ENCODE measurements around the gene MAGI3.

GRCh38 chr1:113455374-113455773, 65.1 kb downstream of the MAGI3 start:
- TF ChIP-seq, protein P1, sequence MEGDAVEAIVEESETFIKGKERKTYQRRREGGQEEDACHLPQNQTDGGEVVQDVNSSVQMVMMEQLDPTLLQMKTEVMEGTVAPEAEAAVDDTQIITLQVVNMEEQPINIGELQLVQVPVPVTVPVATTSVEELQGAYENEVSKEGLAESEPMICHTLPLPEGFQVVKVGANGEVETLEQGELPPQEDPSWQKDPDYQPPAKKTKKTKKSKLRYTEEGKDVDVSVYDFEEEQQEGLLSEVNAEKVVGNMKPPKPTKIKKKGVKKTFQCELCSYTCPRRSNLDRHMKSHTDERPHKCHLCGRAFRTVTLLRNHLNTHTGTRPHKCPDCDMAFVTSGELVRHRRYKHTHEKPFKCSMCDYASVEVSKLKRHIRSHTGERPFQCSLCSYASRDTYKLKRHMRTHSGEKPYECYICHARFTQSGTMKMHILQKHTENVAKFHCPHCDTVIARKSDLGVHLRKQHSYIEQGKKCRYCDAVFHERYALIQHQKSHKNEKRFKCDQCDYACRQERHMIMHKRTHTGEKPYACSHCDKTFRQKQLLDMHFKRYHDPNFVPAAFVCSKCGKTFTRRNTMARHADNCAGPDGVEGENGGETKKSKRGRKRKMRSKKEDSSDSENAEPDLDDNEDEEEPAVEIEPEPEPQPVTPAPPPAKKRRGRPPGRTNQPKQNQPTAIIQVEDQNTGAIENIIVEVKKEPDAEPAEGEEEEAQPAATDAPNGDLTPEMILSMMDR (IDR thresholded peaks at IDR 0.05), result no peak
- no peak for TF ChIP-seq POLR2A (IDR thresholded peaks at IDR 0.05)
- TF ChIP-seq POLR2AphosphoS5 (IDR thresholded peaks at IDR 0.05), result no peak

Data from stomach (tissue), 4 donors.